Subcutaneous abdominal adipose tissue (tissue), 5 donors: ENCODE data around the gene CCDC70.

ENCODE experiments used
- H3K27ac ChIP-seq: one replicate; pipeline ENCODE4 v1.7.0; 2013; ENCODE audit warnings: low read depth, mild to moderate bottlenecking, inconsistent platforms, low read length, moderate library complexity
- H3K27me3 ChIP-seq, 5 donors: one replicate each; pipeline ENCODE4 v1.7.0; 2013; ENCODE audit warnings: low read length in 5 of 5, inconsistent platforms in 1 of 5; ENCODE audit not compliant: control insufficient read depth in 5 of 5, insufficient read depth in 4 of 5
- H3K36me3 ChIP-seq, 5 donors: one replicate each; pipeline ENCODE4 v1.7.0; 2013; ENCODE audit warnings: low read length in 5 of 5; ENCODE audit not compliant: control insufficient read depth in 5 of 5, insufficient read depth in 5 of 5
- H3K4me1 ChIP-seq, 5 donors: one replicate each; pipeline ENCODE4 v1.7.0; 2013; ENCODE audit warnings: low read length in 5 of 5, mild to moderate bottlenecking in 3 of 5, moderate library complexity in 1 of 5; ENCODE audit not compliant: control insufficient read depth in 5 of 5, insufficient read depth in 5 of 5
- H3K4me3 ChIP-seq, 5 donors: one replicate each; pipeline ENCODE4 v1.7.0; 2013; ENCODE audit warnings: low read length in 5 of 5, low read depth in 1 of 5
- H3K9ac ChIP-seq, 5 donors: one replicate each; pipeline ENCODE4 v1.7.0; 2013; ENCODE audit warnings: low read length in 5 of 5, mild to moderate bottlenecking in 4 of 5, moderate library complexity in 3 of 5
- H3K9me3 ChIP-seq, 5 donors: one replicate each; pipeline ENCODE4 v1.7.0; 2013; ENCODE audit warnings: low read length in 5 of 5; ENCODE audit not compliant: control insufficient read depth in 5 of 5
- donor health status: healthy.
- donor health status: healthy.
- donor health status: healthy.
- donor health status: healthy.
- donor health status: healthy.

The CCDC70 gene

DNA sequence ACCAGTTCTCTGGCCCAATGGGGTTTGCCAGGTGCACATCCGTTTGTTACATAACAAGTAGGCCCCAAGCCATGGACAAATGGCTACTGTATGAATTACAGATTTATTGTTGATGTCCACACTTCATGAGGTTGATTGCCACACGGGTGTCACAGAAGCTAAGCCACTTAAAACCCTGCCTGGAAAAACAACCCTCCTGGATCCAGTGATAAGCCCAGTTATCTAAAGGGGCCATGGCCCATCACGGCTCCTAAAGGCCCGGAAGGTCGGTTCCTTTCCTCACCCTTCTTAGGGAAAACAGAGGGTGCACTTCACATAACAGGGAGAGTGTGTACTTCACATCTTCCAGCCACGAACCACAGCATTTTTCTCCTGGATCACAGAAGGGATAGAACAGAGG lies 20.9 kb upstream of the CCDC70 start:
- Histone ChIP-seq H3K36me3 (no peaks in the 10 kb centered on the region), H3K9ac (no peak overlapping the region), H3K27me3 (peaks cover 0 to 8% (median 0%) of the 10 kb centered on the region in 5 donors), H3K4me3 (no peak overlapping the region), H3K4me1 (peaks cover 0 to 6% (median 6%) of the 10 kb centered on the region in 5 donors), H3K27ac (no peak overlapping the region), H3K9me3 (no peaks in the 10 kb centered on the region)

DNA sequence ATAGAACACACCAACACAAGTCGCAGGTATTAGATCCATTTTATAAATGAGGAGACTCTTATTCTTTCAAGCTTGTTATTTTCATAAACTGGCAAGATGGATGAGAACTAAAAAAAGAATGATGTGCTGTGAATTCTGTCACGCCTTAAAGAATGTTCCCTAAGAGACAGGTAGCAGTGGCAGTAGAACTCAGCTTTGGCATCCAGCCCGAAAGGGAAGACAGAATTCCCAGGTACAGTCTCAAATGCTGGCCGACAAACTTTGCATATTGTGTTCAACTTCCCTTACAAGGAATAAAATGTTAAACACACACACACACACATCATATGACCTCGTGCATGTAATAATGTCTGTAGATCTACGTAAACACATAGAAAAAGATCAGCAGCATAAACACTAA lies 20.0 kb upstream of the CCDC70 start:
- no peak overlapping the region for H3K9ac ChIP-seq
- H3K4me1 ChIP-seq: peaks cover 0 to 6% (median 6%) of the 10 kb centered on the region in 5 donors

DNA sequence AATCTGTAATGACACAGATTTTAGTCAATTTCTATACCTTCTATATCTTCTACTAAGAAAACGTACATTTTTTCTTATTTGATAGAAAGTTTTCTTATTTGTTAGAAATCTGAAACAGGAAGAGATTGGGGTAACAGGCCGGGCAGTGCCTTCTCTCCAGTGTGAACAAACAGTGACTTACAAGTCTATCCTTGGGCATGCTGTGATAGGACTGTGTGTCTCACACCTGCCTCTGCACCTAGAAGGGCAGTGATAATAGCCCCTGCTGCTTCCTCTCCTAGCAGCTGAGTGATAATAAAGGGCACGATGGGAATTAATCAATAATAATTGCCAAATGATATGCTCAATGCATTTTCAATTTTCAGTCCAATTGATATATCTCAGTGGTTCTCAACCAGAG lies 18.2 kb upstream of the CCDC70 start:
- Histone ChIP-seq H3K4me1 (peaks cover 0 to 6% (median 6%) of the 10 kb centered on the region in 5 donors), H3K4me3 (no peak overlapping the region), H3K9me3 (no peaks in the 10 kb centered on the region), H3K9ac (no peak overlapping the region), H3K36me3 (no peaks in the 10 kb centered on the region), H3K27me3 (peaks cover 0 to 8% (median 0%) of the 10 kb centered on the region in 5 donors), H3K27ac (no peak overlapping the region)

More for the DNA sequence above, 20.0 kb upstream of the CCDC70 start:
- H3K4me3 ChIP-seq: no peak overlapping the region
- H3K9me3 ChIP-seq: no peaks in the 10 kb centered on the region
- peaks cover 0 to 8% (median 0%) of the 10 kb centered on the region in 5 donors for H3K27me3 ChIP-seq
- no peaks in the 10 kb centered on the region for H3K36me3 ChIP-seq
- no peak overlapping the region for H3K27ac ChIP-seq

DNA sequence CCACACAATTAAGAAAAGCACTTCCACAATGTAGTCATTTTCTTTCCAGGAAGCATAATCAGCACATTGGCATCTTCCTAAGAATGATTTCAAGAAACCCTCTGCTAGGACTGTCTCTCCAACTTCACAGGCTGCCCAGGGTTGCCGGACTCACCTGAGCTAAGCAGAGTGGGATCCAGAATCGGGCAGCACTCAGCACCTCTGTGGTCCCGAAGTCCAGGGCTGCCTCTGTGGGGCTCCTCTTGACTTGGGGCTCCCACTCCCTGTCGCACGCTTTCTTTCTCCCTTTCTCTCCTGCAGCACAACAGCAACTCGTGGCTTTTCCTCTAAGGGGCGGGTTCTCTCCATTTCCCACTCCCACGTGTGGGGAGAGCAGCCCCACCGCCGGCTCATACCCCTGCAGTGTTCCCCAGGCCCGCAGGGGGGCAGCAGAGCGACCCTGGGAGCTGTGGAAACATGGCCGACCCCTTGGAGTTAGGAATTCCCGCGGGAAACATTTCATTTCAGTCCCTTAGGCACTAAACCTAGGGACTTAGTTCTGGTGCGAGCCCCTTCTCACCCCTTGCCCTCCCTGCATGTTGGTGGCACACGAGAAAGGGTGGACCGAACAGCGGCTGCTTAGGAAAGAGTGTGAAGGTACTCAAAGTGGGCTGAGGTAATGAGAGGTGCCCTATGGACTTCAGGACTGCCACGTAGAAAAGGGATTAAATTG lies 16.8 kb upstream of the CCDC70 start, which contains the start of gene TMEM272:
Gene TMEM272 (minus strand): TSS at position 316 of the 712 bp plus-strand sequence. CDS start 6,647 bp downstream, outside the sequence.
- no peak within 1 kb of the TSS for H3K27ac ChIP-seq
- no peak within 1 kb of the TSS for H3K9ac ChIP-seq
- H3K36me3 ChIP-seq: no peaks in the 10 kb centered on the region
- no peaks in the 10 kb centered on the region for H3K9me3 ChIP-seq
- peaks cover 0 to 6% (median 6%) of the 10 kb centered on the region in 5 donors for H3K4me1 ChIP-seq
- H3K27me3 ChIP-seq: peaks cover 0 to 8% (median 0%) of the 10 kb centered on the region in 5 donors
- H3K4me3 ChIP-seq: peak within 1 kb of the TSS in 3 of 5 donors; percentile 30 to 38 (median 37)

DNA sequence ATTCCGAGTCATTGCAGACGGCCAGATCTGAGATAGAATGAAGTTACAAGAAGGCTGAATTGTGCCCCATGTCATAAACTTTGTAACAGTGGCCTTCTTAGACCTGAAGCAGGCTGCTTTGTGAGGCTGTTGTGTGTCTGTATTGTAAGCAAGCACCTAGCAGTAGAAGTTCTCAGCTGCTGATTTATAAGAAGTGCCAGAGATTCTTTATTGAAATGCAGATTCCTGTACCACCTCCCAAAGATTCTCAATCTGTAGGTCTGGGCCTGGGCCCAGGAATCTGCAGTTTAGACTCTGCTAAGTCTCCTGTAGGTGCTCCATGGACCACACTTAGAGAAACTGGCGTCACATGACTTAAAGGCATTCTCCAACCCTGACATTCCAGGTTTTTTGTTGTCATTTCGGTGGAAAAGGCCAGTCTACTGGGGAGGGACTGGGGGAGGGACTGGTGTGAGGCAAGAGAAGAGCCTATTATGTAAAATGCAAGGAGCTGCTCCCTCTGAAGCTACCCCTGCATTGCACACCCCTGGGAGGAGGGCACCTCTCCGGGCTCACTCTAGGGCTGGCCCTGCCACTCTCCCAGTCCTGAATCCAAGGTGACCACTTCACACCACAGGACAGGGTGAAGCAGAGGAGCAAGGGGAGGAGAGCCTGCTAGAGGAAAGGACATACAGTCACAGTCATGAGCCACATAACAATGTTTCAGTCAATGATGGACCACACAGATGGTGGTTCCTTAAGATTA lies 16.0 kb upstream of the CCDC70 start:
- Histone ChIP-seq H3K9me3 (no peaks in the 10 kb centered on the region), H3K27me3 (peaks cover 0 to 7% (median 0%) of the 10 kb centered on the region in 5 donors), H3K9ac (no peak overlapping the region), H3K4me3 (peak overlapping the region in 3 of 5 donors; percentile 30 to 38 (median 37)), H3K27ac (no peak overlapping the region), H3K36me3 (no peaks in the 10 kb centered on the region), H3K4me1 (peaks cover 0 to 6% (median 6%) of the 10 kb centered on the region in 5 donors)

DNA sequence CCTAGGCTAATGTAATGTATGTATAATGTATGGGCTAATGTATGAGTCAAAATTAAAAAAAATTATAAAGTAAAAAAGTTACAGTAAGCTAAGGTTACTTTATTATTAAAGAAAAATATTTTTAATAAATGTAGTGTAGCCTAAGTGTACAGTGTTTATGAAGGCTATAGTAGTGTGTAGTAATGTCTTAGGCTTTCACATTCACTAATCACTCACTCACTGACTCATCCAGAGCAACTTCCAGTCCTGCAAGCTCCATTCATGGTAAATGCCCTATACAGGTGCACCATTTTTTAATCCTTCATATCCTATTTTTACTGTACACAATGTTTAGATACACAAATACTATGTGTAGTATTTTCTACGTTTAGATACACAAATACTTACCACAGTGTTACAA lies 15.0 kb upstream of the CCDC70 start:
- peaks cover 0 to 4% (median 0%) of the 10 kb centered on the region in 5 donors for H3K27me3 ChIP-seq
- peaks cover 0 to 6% (median 6%) of the 10 kb centered on the region in 5 donors for H3K4me1 ChIP-seq

DNA sequence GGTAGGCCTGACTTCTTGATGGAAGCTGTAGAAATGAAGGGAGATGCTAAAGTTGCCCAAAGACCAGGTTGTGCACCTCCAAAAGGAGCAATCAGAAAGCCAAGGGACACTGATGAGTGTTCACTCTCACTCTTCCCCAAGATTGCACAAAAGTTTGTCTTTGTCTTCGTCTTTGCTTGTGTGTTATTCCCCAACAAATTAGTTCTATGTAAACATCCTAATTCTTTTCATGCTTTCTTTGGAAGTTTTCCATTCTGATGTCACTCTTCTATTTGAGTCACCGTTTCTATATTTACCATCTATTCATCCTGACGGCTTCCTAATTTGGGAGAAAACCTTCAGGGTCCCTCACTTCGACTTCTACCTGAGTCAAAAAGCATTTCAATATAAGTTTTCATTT lies 13.1 kb upstream of the CCDC70 start:
- peaks cover 0 to 6% (median 6%) of the 10 kb centered on the region in 5 donors for H3K4me1 ChIP-seq
- no peak overlapping the region for H3K4me3 ChIP-seq
- no peaks in the 10 kb centered on the region for H3K9me3 ChIP-seq
- no peak overlapping the region for H3K9ac ChIP-seq
- no peak overlapping the region for H3K27ac ChIP-seq
- peaks cover 0 to 4% (median 0%) of the 10 kb centered on the region in 5 donors for H3K27me3 ChIP-seq
- H3K36me3 ChIP-seq: no peaks in the 10 kb centered on the region

More for the DNA sequence above, 15.0 kb upstream of the CCDC70 start:
- Histone ChIP-seq H3K4me3 (no peak overlapping the region), H3K9me3 (no peaks in the 10 kb centered on the region), H3K36me3 (no peaks in the 10 kb centered on the region), H3K27ac (no peak overlapping the region), H3K9ac (no peak overlapping the region)

DNA sequence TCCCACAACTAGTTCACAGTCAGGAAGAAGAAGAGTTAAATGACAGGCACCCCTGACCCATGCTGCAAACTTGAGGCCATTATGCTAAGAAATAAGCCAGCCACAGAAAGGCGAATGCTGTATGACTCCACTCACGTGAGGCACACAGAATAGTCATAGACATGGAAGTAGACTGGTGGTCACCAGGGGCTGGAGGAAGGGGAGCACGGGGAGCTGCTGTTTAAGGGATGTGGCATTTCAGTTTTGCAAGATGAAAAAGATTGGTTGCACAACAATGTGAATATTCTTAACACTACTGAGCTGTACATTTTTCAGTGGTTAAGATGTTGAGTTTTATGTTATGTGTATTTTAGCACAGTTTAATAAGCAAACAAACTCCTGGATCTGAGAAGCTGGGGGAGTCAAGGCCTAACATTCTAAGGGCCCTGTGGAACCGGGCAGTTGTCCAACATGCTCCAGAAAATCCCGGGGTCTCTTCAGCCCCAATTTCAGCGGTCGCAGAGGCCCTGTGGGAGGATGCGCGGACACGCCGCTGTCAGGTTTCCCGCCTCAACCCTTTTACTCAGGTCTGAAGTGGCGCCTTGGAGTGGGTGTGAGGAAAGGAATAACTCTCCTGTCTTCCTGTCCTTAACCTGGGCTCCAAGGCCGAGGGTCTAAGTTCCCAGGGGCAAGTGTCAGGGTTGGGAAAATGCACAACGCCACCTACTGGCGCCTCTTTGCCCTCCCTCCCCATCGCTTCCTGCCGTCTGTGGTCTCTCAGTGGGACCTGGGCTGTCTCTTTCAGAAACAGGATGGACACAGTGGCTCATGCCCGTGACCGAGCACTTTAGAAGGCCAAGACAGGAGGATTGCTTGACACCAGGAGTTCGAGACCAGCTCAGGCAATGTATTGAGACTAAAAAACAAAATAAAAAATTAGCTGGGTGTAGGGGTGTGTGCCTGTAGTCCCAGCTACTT lies 12.3 kb upstream of the CCDC70 start:
- Histone ChIP-seq H3K36me3 (no peaks in the 10 kb centered on the region), H3K27ac (no peak overlapping the region), H3K4me3 (no peak overlapping the region), H3K9ac (no peak overlapping the region), H3K9me3 (no peaks in the 10 kb centered on the region), H3K4me1 (peaks cover 0 to 6% (median 6%) of the 10 kb centered on the region in 5 donors), H3K27me3 (peaks cover 0 to 1% (median 0%) of the 10 kb centered on the region in 5 donors)

DNA sequence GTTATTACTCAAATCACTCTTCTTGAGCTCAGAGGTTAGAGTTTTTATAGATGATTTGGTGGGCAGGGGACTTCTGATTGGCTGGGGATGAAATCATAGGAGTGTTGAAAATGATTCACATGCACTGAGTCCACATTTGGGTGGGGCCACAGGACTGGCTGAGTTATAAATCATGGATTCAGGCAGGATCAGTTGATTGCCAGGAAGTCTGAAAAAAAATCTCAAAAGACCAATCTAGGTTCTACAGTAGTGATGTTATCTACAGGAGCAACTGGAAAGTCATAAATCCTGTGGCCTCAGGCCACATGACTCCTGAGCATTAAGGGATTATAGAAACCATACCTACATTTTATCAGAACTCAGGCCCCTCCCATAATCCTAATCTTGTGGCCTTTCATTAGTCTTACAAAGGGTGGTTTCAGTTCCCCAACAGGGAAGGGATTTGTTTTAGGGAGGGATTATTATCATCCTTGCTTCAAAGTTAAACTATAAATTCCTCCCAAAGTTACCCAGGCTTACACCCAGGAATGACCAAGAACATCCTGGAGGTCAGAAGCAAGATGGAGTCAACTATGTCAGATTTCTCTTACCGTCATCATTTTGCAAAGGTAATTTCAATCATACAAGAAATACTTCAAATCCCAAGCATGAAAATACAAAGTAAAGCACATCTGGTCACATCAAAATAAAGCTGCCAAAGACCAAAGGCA lies 5.6 kb upstream of the CCDC70 start:
- Histone ChIP-seq H3K4me3 (no peak overlapping the region), H3K9me3 (peaks cover 0 to 2% (median 0%) of the 10 kb centered on the region in 5 donors), H3K27me3 (peaks cover 0 to 4% (median 0%) of the 10 kb centered on the region in 5 donors), H3K27ac (no peak overlapping the region), H3K36me3 (no peaks in the 10 kb centered on the region), H3K9ac (no peak overlapping the region), H3K4me1 (no peaks in the 10 kb centered on the region)
